ENCODE data around the gene IFIH1.

- TF ChIP-seq, protein P1, sequence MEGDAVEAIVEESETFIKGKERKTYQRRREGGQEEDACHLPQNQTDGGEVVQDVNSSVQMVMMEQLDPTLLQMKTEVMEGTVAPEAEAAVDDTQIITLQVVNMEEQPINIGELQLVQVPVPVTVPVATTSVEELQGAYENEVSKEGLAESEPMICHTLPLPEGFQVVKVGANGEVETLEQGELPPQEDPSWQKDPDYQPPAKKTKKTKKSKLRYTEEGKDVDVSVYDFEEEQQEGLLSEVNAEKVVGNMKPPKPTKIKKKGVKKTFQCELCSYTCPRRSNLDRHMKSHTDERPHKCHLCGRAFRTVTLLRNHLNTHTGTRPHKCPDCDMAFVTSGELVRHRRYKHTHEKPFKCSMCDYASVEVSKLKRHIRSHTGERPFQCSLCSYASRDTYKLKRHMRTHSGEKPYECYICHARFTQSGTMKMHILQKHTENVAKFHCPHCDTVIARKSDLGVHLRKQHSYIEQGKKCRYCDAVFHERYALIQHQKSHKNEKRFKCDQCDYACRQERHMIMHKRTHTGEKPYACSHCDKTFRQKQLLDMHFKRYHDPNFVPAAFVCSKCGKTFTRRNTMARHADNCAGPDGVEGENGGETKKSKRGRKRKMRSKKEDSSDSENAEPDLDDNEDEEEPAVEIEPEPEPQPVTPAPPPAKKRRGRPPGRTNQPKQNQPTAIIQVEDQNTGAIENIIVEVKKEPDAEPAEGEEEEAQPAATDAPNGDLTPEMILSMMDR (conservative IDR thresholded peaks at IDR 0.05 in 1 of 2, IDR thresholded peaks at IDR 0.05 in 1 of 2; ENCODE audit: extremely low read depth in 1 of 2, insufficient read depth in 1 of 2, low read depth in 1 of 2, low read length in 2 of 2), result no peak
- no peak for TF ChIP-seq EZH2 (IDR thresholded peaks at IDR 0.05; ENCODE audit: borderline replicate concordance, low read length)
Measured at GRCh38 chr2:162301877-162302276, 16.6 kb downstream of the IFIH1 start.

Data from mammary epithelial cell (primary cell).